LHCN-M2 (cell line): ENCODE results near the gene LHFPL4. TPM values are rescaled to one million over a fixed set of nuclear protein-coding genes. Genes with fewer than 3 reads are reported as not detected.
"Not testable (repeated sequence)": the region's sequence is repeated elsewhere in the genome, so short reads cannot be mapped to it uniquely, and the experiment has no call there.

Experiments used
- DNase-seq: peaks from one replicate; pipeline ENCODE4 v3.0.0-alpha.2; 2012; ENCODE audit warnings: low read depth
- polyA plus RNA-seq: library from polyadenylated mRNA; unstranded; fragments of >200 nt; gene quantifications from one replicate; pipeline ENCODE4 v1.2.1, GENCODE V29; 2012; ENCODE audit warnings: missing spikeins
- total RNA-seq: library from RNA; depleted of rRNA; stranded (reverse); fragments of >200 nt; gene quantifications from 2 replicates; pipeline ENCODE4 v1.2.3, GENCODE V29; 2014; rRNA removed

The LHFPL4 gene
- not detected in 2 replicates for total RNA-seq
- not detected for polyA plus RNA-seq

DNA sequence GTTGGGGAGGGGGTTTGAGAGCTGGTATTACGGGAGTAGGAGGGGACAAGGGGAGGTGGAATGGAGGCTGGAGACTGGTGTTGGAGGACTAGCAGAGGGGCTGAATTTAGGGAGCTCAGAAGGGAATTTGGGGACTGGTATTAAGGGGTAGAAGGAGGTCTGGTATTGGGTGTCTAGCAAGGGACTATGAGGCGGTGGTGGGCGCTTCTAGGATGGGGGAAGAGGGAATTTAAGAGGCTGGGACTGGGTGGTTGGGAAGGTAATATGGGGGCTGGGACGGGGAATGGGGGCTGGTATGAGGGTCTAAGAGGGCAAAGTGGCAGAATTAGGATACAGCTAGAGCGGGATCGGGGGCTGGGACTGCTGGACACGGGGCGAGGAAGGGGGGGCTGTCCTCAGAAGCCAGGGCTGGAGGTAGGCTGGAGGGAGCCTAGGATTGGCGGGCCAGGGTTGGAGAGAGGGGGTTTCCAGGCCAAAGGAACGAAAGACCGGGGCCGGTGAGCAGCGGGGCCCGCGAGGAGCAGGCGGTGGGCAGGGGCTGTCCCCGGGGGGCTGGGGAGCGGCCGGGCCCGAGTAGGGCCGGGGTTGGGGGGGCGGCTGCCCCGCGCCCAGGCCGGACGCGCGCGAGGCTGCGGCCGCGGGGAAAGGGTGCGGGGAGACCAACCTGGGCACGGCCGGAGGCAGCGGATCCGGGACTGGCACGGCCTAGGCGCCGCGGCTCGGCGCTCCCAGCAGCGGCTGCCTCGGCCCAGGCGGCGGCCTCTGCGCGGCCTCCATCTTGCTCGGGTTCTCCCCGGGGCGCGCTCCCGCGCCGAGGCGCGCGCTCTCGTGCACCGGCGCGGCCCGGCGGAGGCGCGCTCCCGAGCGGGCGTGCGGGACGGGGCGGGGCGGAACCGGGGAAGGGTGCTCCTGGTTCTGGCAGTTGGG is at the start of gene LHFPL4:
TSS of gene LHFPL4 (minus strand) at position 802 of the 927 bp plus-strand sequence. CDS start 1,143 bp downstream, outside the sequence.
- no peak for DNase-seq

DNA sequence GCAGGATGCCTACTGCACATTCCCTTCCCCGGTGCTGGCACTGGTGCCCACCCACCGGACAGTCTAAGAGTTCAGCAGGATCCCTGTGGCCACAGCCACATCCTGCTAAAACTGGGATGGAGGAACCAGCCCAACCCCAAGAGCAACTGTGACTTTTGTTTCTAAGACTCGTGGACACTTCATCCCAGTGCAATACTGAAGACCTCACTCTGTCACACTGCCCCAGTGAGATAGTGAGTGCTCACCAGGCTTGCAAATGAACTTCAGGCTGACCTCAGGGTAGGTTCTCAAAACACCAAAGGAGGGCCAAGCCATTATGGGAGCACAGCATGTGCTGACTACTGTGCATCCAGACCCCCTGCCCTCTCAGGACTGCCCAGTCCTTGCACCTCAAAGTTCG is 49.0 kb upstream of the LHFPL4 start:
- no peak for DNase-seq

DNA sequence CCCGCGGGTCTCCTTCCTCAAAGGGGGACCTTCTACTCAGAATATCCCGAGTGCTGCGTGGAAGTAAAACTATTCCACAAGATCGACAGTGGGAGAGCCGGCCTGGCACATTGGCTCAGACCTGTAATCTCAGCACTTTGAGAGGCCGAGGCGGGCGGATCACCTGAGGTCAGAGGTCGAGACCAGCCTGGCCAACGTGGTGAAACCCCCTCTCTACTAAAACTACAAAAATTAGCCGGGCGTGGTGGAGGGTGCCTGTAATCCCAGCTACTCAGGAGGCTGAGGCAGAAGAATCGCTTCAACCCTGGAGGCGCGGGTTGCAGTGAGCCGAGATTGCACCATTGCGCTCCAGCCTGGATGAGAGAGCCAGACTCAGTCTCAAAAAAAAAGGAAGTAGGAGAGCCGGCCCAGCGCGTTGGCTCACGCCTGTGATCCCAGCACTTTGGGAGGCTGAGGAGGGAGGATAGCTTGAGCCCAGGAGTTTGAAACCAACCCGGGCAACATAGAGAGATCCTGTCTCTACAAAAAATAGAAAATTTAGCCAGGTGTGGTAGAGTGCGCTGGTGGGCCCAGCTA is 47.5 kb upstream of the LHFPL4 start:
- DNase-seq = not testable (repeated sequence)

DNA sequence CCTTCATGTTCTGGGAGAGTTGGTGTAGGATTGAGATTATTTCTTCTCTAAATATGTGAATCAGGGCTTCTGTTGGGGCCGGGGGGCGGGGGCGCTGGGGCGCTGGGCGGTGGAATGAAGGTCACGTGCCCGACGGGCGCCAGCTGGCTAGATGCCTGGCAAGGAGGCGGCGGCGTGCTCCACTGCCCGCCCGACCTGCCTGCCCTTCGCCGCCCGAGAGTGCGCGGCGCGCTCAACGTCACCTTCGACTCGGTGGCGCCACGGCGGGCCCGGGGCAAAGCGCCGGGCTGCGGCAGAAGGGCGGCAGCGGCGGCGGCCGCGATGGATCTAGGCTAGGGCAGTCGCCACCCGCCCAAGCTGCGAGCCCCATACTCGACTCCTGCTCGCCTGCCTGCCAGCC is 47.0 kb upstream of the LHFPL4 start:
- no peak for DNase-seq

DNA sequence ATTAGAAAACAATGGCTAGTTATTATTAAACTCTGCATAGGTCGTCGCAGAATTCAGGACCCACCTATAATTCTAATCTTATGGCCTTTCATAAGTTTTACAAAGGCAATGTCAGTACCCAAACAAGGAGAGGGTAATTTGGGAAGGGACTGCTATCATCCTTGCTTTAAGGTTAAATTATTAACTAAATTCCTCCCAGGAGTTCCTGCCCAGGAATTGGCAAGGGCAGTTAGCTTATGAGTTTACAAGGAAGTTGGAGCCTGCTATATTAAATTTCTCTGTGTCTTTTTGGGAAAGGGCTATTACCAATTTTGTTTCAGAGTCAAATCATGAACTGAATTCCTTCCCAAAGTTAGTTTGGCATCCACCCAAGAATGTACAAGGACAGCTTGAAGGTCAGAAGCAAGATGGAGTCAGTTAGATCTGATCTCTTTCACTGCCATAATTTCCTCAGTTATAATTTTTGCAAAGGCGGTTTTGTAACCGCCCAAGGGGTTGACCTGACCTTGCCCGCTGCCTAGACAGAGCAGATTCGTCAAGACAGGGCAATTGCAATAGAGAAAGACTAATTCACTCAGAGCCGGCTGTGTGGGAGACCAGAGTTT is 45.3 kb upstream of the LHFPL4 start:
- no peak for DNase-seq

DNA sequence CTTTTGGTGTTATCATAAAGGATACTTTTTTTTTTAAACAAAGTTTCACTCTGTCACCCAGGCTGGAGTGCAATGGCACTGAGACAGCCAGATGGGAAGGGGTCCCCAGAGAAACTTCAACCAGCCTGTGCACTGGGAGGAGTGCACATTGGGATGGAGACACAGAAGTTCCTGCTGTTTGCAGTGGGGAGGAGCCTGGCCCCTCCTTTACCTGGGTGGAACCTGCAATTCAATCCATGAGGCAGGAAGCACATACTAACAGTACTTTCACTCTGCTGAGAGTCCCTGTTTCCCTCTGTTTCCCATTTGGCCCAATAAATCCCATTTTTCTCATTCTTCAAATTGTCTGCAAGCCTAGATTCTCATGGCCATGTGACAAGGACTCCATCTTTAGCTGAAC is 42.3 kb upstream of the LHFPL4 start:
- DNase-seq = no peak

DNA sequence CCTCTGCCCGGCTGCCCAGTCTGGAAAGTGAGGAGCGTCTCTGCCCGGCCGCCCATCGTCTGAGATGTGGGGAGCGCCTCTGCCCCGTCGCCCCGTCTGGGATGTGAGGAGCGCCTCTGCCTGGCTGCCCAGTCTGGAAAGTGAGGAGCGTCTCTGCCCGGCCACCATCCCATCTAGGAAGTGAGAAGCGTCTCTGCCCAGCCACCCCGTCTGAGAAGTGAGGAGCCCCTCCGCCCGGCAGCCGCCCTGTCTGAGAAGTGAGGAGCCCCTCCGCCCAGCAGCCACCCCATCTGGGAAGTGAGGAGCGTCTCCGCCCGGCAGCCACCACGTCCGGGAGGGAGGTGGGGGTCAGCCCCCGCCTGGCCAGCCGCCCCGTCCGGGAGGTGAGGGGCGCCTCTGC is 38.2 kb upstream of the LHFPL4 start:
- DNase-seq = not testable (repeated sequence)

DNA sequence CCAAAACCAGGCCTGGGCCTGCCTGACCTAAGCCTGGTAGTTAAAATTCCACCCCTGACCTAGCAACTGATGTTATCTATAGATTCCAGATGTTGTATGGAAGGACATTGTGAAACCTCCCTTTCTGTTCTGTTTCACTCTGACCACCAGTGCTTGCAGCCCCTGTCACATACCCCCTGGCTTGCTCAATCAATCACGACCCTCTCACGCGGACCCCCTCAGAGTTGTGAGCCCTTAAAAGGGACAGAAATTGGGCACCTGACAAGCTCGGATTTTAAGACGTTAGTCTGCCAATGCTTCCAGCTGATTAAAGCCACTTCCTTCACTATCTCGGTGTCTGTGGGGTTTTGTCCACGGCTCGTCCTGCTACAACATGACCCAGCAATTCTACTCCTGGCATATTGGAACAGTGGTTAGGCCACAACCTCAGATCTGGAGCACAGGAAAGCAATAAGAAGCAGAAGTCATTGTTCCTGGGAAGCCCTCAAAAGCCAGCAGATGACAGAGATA is 36.7 kb upstream of the LHFPL4 start:
- no peak for DNase-seq

DNA sequence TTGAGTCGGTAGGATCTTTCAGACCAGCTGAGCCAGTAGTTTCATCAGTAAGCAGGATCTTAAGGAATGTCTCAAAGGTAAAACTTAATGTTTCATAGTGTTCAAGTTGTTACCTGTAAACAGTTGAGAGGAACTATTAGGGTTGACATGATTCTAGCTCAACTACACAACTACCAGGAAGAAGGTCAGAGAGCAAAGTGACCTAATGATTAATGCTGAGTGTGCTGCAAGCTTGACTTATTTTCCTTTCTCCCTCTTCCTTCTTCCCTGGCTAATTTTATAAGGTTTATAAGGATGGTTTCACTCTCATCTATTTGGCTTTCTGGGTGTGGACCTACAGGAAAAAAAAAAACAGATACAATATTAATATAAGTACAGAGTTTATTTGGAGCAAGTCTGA is 30.2 kb upstream of the LHFPL4 start:
- DNase-seq = no peak

DNA sequence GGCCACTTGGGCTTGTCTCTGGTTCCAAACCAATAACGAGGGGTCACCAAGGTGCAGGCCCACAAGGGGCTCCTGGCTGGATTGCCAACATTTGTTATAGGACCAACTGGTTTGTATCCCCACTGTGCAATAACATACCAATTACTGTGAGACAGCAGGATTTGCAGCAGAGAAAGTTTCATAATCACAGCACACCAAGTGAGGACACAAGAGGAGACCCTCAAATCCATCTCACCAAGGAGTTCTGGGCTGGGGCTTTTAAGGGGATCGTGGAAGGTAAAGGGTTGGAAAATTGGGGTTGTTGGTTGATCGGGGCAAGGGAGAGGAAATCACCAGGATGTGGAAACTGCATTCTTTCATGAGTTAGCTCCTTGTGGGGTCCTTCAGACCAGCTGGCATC is 29.7 kb upstream of the LHFPL4 start:
- no peak for DNase-seq

DNA sequence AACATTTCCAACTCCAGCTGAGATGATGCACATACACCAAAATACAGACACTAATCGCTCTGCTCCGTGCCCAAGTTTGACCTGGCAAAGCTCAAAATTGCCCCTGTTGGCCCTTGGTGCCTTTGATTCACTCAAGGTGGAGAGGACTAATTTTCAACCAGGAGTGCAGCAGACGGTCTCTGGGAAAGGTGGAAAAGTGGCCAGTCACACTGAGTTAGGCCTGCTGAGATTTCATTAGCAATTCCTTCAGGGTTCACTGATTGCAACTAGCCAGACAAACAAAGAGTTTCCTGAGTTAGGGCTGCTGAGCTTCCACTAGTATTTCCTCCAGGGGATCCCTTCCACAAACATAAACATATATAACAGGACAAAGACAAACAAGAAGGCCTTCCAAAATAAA is 28.7 kb upstream of the LHFPL4 start:
- no peak for DNase-seq

DNA sequence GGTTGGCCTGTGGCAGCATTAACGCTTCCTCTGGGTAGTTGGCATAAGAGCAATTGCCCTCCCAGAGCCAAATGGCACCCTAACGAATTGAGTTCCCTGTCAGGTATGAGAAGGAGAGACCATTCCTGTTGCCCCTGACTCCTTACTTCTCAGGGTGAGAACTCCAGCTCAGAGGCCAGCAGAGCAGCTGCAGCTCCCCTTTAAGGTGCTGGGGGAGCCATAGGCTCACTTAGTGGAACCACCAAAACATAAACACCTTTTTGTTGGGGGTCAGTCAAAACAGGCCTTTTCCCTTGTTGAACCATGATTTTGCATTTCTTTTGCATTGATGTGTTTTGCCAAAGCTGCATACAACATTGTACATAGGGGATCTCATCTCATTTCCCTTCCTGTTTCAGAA is 28.1 kb upstream of the LHFPL4 start:
- no peak for DNase-seq

DNA sequence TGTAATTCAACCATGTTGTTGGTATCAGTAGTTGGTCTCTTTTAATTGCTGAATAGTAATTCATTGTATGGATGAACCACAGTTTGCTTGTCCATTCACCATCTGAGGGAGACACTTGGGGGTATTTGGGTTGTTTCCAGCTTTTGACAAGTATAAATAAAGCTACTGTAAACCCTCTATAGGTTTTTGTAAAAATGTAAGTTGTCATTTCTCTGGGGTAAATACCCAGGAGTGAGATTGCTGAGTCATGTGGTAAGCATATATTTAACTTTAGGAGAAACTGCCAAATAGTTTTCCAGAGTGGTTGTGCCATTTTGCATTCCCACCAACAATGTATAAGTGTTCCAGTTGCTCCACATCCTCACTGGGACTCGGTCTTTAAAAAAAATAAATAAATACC is 15.4 kb upstream of the LHFPL4 start:
- no peak for DNase-seq

DNA sequence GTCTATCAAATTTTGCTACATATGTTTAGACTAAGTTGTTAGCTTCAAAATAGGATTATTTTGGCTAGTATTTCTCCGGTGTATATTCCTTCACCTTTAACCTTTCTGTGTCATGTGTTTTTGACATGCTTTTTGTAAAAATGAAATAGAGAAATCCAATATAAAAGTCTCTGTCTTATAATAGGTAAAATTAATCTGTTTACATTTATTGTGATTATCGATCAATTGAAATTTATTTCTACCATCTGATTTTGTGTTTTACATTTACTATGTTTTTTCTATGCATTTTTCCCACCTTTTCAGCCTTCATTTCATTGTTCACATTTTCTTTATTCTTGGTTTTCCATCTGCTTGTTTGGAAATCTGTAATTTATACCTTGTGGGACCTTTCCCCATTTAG is 11.7 kb upstream of the LHFPL4 start:
- no peak for DNase-seq

DNA sequence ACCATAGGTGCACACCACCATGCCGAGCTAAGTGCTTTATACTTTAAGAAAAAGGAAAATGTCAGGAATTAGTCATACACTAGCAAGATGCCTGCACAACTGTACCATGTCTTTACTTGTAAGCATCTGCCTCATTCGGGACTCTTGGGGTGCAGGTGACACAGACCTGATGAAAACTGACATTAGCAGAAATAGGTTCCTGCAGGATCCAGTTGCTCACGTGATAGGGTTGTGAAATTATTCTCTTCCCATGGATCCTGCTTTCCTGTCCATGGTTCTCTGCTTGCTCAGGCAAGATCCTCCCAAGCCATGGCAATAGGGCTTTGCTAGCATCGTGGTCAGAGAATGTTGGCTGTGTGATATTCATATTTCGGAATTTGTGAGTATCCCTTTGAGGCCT is 10.2 kb upstream of the LHFPL4 start:
- no peak for DNase-seq

DNA sequence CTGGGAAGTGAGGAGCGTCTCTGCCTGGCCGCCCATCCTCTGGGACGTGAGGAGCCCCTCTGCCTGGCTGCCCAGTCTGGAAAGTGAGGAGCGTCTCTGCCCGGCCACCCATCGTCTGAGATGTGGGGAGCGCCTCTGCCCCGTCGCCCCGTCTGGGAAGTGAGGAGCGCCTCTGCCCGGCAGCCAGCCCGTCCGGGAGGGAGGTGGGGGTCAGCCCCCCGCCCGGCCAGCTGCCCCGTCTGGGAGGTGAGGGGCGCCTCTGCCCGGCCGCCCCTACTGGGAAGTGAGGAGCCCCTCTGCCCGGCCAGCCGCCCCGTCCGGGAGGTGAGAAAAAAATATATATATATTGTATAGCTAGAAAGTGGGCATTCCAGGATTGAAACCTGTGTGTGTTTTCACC is 6.4 kb upstream of the LHFPL4 start:
- not testable (repeated sequence) for DNase-seq

DNA sequence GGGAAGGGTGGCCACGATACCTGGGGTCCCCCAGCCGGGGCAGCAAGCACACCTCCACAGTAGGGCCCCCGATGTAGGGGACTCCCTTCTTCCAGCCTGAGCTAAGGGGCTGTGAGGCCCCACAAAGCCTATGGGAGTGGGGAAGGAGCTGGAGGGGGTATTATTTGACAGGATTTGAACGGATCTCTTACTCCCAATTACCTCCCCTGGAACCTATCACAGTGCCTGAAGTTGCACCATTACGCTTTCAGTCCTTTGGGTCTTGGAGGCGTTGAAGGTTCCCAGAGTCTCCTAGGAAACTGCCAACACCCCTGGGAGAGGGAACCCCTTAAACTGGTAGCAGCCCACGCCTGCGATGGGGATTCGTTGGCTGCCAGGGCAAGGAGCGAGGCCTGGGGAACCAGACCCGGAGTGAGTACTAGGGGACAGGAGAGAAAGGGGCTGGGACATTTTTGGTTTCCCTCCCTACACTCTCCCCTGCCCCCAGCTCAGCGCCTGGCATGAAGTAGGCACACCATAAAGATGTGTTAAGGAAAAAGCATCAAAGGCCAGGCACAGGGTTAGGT is 409 bp upstream of the LHFPL4 start:
- DNase-seq = no peak

DNA sequence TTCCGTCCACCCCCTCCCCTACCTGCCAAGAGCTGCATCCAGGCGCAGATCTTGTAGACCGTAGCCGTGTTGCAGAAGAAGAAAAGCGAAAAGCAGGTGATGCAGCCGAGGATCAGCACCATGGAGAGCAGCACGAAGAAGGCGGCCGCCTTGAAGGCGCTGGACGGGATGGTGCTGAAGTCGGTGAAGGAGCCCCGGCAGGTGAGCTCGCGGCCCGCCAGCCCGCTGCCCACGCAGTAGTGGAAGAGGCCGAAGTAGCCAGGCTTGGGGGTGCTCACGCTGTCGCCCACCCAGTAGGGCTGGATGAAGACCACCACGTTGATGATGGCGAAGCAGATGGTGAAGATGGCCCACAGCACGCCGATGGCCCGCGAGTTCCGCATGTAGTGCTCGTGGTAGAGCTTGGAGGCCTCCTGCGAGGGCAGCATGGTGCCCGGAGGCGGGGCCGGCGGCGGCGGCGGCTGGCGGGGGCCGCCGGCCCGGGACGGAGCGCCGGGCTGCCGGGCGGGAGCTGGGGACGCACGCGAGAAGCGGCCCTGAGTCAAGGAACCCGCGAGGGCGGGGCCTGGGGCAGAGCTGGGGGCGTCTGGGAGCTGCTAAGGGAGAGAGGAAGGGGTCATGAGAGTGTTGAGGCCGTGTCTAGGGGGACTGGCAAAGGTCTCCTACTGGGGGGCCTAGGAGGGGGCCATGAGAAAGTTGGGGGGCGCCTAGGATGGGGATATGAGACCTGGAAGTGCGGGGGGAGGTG is 1.2 kb downstream of the LHFPL4 start:
- peak; percentile 5 for DNase-seq

DNA sequence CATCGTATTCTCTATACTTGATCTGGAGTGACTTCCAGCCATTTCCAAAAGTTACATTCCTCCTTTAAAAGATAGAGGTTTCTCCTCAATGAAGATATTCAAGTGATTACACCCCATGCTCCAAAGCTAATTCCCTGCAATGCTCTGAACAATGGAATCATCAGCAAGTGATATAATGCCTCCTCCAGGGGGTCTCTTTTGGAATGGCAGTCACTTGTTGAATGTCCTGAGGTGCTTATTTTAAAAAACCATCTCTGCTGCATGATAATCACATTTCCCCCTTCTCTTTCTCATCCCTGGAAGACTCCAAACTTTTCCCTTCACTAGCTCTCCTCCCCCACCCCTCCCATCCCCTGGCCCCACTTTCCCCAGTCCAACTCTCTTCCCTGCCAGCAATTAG is 2.6 kb downstream of the LHFPL4 start:
- no peak for DNase-seq

DNA sequence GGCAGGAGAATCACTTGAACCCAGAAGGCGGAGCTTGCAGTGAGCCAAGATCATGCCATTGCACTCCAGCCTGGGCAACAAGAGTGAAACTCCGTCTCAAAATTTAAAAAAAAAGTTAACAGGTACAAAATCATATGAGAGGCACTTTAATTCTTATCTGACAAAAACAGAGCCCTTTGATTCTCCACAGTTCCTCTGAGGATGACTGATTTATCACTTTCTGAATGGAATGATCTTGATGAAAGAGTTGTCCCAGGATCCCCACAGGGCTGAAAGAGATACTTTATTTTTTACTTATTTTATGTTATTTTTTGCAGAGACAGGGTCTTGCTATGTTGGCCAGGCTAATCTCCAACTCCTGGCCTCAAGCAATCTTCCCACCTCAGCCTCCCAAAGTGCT is 4.0 kb downstream of the LHFPL4 start:
- DNase-seq = no peak

DNA sequence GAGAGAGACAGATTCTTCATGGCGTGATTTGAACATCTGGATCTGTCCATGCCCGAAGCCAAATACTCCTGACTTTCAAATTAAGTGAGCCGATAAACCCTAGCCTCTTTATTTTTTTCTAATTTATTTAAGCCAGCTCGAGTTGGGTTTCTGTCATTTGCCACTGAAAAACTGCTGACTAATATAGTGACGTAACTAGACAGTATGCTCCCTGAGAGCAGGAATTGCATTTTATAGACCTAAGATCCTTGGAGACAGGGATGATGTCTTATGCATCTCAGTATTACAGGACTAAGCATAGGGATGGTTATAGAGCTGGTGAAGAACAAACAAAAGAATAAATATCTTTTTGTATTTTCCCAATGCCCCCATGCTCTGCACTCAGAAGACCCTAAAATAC is 4.6 kb downstream of the LHFPL4 start:
- DNase-seq = no peak
